ENCODE measurements around the gene RDH13. TPM values are rescaled to one million over a fixed set of nuclear protein-coding genes. Genes with fewer than 3 reads are reported as not detected.

Gene RDH13
- total RNA-seq, 1 donor from 2014 or later = 13.5 TPM

- H3K4me1 Mint-ChIP-seq (ENCODE audit: unreplicated experiment) = peaks cover 6% of the 10 kb centered on the region
- peaks cover 29% of the 10 kb centered on the region for H3K36me3 Mint-ChIP-seq (ENCODE audit: low read depth, unreplicated experiment)
- H3K27ac Mint-ChIP-seq (ENCODE audit: unreplicated experiment) = peak overlapping the region; percentile 24
- H3K4me3 Mint-ChIP-seq (ENCODE audit: unreplicated experiment) = peak overlapping the region; percentile 74
- no peaks in the 10 kb centered on the region for H3K9me3 Mint-ChIP-seq (ENCODE audit: unreplicated experiment)
- H3K27me3 Mint-ChIP-seq (ENCODE audit: unreplicated experiment) = peaks cover 3% of the 10 kb centered on the region
- DNase-seq (ENCODE audit: low spot score) = peak; percentile 20
- no peak for TF ChIP-seq CTCF (IDR thresholded peaks at IDR 0.05; ENCODE audit: unreplicated experiment)
Observed at GRCh38 chr19:55099557-55100506, 36.9 kb upstream of the RDH13 start.

GRCh38 chr19:55098716-55099556 is 36.0 kb upstream of the RDH13 start:
- Mint-ChIP-seq H3K27ac (ENCODE audit: unreplicated experiment) (no peak overlapping the region), H3K4me3 (ENCODE audit: unreplicated experiment) (no peak overlapping the region), H3K4me1 (ENCODE audit: unreplicated experiment) (peaks cover 9% of the 10 kb centered on the region), H3K27me3 (ENCODE audit: unreplicated experiment) (peaks cover 7% of the 10 kb centered on the region), H3K36me3 (ENCODE audit: low read depth, unreplicated experiment) (peaks cover 32% of the 10 kb centered on the region), H3K9me3 (ENCODE audit: unreplicated experiment) (no peaks in the 10 kb centered on the region)
- DNase-seq (ENCODE audit: low spot score) = no peak
- TF ChIP-seq CTCF (IDR thresholded peaks at IDR 0.05; ENCODE audit: unreplicated experiment) = peak; percentile 32

- Mint-ChIP-seq H3K27me3 (ENCODE audit: unreplicated experiment) (peaks cover 7% of the 10 kb centered on the region), H3K9me3 (ENCODE audit: unreplicated experiment) (no peaks in the 10 kb centered on the region), H3K4me3 (ENCODE audit: unreplicated experiment) (no peak overlapping the region), H3K4me1 (ENCODE audit: unreplicated experiment) (peaks cover 9% of the 10 kb centered on the region), H3K36me3 (ENCODE audit: low read depth, unreplicated experiment) (peaks cover 30% of the 10 kb centered on the region), H3K27ac (ENCODE audit: unreplicated experiment) (peak overlapping the region; percentile 49)
- no peak for DNase-seq (ENCODE audit: low spot score)
- no peak for TF ChIP-seq CTCF (IDR thresholded peaks at IDR 0.05; ENCODE audit: unreplicated experiment)
Observed at GRCh38 chr19:55097864-55098715, 35.1 kb upstream of the RDH13 start.

- Mint-ChIP-seq H3K9me3 (ENCODE audit: unreplicated experiment) (no peaks in the 10 kb centered on the region), H3K4me3 (ENCODE audit: unreplicated experiment) (no peak overlapping the region), H3K27ac (ENCODE audit: unreplicated experiment) (no peak overlapping the region), H3K27me3 (ENCODE audit: unreplicated experiment) (peaks cover 7% of the 10 kb centered on the region), H3K36me3 (ENCODE audit: low read depth, unreplicated experiment) (peaks cover 18% of the 10 kb centered on the region), H3K4me1 (ENCODE audit: unreplicated experiment) (peaks cover 9% of the 10 kb centered on the region)
- TF ChIP-seq CTCF (IDR thresholded peaks at IDR 0.05; ENCODE audit: unreplicated experiment) = no peak
- no peak for DNase-seq (ENCODE audit: low spot score)
Observed at GRCh38 chr19:55096061-55096701, 33.2 kb upstream of the RDH13 start.
